Fibroblast of mammary gland (primary cell): ENCODE measurements around the gene DENND6B.
"Not testable (repeated sequence)": the region's sequence is repeated elsewhere in the genome, so short reads cannot be mapped to it uniquely, and the experiment has no call there.

Experiments
- DNase-seq: peaks from one replicate; pipeline ENCODE4 v3.0.0-alpha.2; 2010; ENCODE audit warnings: low read depth
- H3K4me3 ChIP-seq: 2 replicates; pipeline ENCODE4 v1.5.1; 2011; ENCODE audit warnings: low read depth, mild to moderate bottlenecking, low read length, moderate library complexity; ENCODE audit not compliant: control insufficient read depth
- TF ChIP-seq, protein P1 (sequence below): conservative IDR thresholded peaks from 2 replicates; pipeline ENCODE4 v1.5.1; 2011; ENCODE audit warnings: low read depth, low read length, inconsistent platforms; ENCODE audit not compliant: control insufficient read depth, insufficient read depth

Gene DENND6B

GRCh38 chr22:50325444-50326224, 1.2 kb downstream of the DENND6B start:
- peak overlapping the region; percentile 57 for H3K4me3 ChIP-seq
- DNase-seq, result no peak
- TF ChIP-seq, protein P1, sequence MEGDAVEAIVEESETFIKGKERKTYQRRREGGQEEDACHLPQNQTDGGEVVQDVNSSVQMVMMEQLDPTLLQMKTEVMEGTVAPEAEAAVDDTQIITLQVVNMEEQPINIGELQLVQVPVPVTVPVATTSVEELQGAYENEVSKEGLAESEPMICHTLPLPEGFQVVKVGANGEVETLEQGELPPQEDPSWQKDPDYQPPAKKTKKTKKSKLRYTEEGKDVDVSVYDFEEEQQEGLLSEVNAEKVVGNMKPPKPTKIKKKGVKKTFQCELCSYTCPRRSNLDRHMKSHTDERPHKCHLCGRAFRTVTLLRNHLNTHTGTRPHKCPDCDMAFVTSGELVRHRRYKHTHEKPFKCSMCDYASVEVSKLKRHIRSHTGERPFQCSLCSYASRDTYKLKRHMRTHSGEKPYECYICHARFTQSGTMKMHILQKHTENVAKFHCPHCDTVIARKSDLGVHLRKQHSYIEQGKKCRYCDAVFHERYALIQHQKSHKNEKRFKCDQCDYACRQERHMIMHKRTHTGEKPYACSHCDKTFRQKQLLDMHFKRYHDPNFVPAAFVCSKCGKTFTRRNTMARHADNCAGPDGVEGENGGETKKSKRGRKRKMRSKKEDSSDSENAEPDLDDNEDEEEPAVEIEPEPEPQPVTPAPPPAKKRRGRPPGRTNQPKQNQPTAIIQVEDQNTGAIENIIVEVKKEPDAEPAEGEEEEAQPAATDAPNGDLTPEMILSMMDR, result no peak

GRCh38 chr22:50323900-50324299, 2.9 kb downstream of the DENND6B start:
- no peak overlapping the region for H3K4me3 ChIP-seq
- no peak for DNase-seq
- TF ChIP-seq, protein P1, result no peak

- H3K4me3 ChIP-seq, DNase-seq: not testable (repeated sequence)
Measured at GRCh38 chr22:50322382-50323104, 4.3 kb downstream of the DENND6B start.

GRCh38 chr22:50320671-50321325, 6.0 kb downstream of the DENND6B start:
- no peak for DNase-seq
- TF ChIP-seq, protein P1, result no peak
- H3K4me3 ChIP-seq, result no peak overlapping the region

DNA sequence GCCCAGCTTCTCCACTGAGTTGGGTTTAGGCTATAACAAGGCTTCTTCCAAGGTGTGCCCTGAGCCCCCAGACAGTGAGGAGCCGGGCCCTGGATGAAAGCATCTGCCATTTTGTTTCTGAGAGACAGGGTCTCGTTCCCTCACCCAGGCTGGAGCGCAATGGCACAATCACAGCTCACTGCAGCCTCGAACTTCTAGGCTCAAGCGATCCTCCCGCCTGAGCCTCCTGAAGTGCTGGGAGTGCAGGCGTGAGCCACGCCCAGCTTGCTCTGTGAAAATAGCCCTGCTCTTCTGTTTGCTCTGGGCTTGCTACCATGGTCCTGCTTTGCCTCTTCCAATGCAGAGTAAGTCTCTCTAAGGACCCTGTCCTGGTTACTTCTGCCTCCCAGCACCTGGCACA, 6.7 kb downstream of the DENND6B start:
- TF ChIP-seq, protein P1, result no peak
- DNase-seq, result no peak
- no peak overlapping the region for H3K4me3 ChIP-seq

DNA sequence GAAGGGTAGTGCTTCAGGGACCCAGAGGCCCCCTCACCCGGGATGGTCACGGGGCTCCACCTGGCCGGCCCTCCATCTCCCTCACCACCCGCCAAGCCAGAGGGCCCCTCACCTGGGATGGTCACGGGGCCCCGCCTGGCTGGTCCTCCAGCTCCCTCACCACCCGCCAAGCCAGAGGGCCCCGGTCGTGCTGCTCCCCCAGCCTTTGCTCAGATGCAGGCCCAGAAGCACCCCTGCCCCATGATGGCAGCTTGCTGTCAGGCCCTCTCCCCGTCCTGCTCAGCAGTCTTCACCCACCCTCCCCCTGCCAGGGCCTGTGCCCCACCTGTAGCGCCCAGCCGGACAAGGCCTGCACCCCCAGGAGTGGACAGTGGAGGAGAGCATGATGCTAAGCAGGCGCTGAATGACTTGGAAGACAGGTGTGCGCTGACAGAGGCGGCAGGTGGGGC, 7.3 kb downstream of the DENND6B start:
- DNase-seq, result no peak
- TF ChIP-seq, protein P1, result no peak
- no peak overlapping the region for H3K4me3 ChIP-seq
